Measurements from ENCODE around the gene PBX3. TPM values are rescaled to one million over a fixed set of nuclear protein-coding genes. Genes with fewer than 3 reads are reported as not detected.

The PBX3 gene
- total RNA-seq, 3 donors from 2014 or later (not counting 1 experiment from before 2014, with no cell fraction given), result 42.1 to 46.9 (median 44.6) TPM

DNA sequence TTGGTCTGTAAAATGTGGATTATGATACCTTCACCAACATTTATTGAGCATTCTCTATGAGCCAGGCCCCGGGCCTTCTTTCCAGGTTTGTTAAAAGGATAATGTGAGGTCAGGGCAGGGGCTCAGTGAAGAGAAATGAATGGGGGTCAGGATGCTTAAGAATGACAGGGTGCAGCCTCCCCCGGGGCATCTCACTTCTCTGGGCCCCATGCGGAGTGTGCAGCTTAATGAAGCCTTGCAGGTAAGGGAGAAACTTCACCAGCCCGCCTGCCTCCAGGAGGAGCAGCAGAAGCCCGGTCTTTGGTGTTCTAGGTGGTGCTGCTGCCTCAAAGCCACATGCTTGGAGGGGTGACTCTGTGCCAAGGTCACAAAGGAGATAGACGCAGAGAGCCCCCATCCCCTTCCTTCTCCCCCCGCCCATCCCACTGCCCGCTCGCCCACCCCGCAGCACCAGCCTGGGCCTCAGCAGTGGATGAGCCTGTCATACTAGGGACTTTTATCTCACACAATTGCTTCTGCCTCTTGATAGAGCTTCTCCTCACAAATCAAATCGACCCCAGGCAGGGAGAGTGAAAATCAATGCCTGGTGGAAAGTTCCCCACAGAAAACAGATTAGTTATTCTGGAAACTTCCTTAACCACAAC lies 244.8 kb downstream of the PBX3 start:
- DNase-seq (no peak), ATAC-seq (no peak)
- TF ChIP-seq, protein P1, sequence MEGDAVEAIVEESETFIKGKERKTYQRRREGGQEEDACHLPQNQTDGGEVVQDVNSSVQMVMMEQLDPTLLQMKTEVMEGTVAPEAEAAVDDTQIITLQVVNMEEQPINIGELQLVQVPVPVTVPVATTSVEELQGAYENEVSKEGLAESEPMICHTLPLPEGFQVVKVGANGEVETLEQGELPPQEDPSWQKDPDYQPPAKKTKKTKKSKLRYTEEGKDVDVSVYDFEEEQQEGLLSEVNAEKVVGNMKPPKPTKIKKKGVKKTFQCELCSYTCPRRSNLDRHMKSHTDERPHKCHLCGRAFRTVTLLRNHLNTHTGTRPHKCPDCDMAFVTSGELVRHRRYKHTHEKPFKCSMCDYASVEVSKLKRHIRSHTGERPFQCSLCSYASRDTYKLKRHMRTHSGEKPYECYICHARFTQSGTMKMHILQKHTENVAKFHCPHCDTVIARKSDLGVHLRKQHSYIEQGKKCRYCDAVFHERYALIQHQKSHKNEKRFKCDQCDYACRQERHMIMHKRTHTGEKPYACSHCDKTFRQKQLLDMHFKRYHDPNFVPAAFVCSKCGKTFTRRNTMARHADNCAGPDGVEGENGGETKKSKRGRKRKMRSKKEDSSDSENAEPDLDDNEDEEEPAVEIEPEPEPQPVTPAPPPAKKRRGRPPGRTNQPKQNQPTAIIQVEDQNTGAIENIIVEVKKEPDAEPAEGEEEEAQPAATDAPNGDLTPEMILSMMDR (IDR thresholded peaks at IDR 0.05), result no peak
- Mint-ChIP-seq H3K27me3 (ENCODE audit: low read depth in 2 of 2) (no peaks in the 10 kb centered on the region), H3K4me1 (no peaks in the 10 kb centered on the region), H3K27ac (no peak overlapping the region), H3K9me3 (no peaks in the 10 kb centered on the region), H3K4me3 (no peak overlapping the region), H3K36me3 (no peaks in the 10 kb centered on the region)
- Histone ChIP-seq H3K27me3 (ENCODE audit: control insufficient read depth, insufficient read depth, low read length) (no peaks in the 10 kb centered on the region), H3K27ac (ENCODE audit: low read length) (no peak overlapping the region), H3K4me3 (ENCODE audit: low read length) (no peak overlapping the region), H3K9me3 (ENCODE audit: control insufficient read depth, insufficient read depth, low read length) (no peaks in the 10 kb centered on the region), H3K36me3 (ENCODE audit: control insufficient read depth, insufficient read depth, low read length) (no peaks in the 10 kb centered on the region), H3K4me1 (ENCODE audit: control insufficient read depth, insufficient read depth, low read length) (no peaks in the 10 kb centered on the region)
- intact Hi-C loops (cut with micrococcal nuclease), result no loop called here
- 82% methylated on average over 11 of the region's 11 CpGs for WGBS (ENCODE audit: insufficient coverage)

DNA sequence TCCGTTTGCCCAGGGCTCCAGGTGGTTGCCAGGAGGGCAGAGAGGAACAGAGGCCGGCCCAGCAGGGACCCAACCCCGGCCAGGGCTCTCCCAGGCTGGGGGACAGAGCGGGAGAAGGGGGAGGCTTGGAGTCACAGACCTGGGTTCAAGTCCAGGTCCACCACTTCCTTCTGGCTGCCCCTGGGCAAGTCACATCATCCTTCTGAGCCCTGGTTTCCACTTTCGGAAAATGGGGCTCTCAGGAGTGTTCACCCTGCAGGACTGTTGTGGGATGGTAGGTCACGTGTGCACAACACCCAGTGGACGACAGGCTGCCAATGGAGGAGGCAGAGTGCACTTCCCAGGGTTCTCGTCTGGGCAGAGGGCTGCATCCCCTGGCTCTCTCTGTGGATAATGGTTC lies 245.4 kb downstream of the PBX3 start:
- Histone ChIP-seq H3K4me1 (ENCODE audit: control insufficient read depth, insufficient read depth, low read length) (no peaks in the 10 kb centered on the region), H3K27me3 (ENCODE audit: control insufficient read depth, insufficient read depth, low read length) (no peaks in the 10 kb centered on the region), H3K27ac (ENCODE audit: low read length) (no peak overlapping the region), H3K9me3 (ENCODE audit: control insufficient read depth, insufficient read depth, low read length) (no peaks in the 10 kb centered on the region), H3K4me3 (ENCODE audit: low read length) (no peak overlapping the region), H3K36me3 (ENCODE audit: control insufficient read depth, insufficient read depth, low read length) (no peaks in the 10 kb centered on the region)
- Mint-ChIP-seq H3K4me3 (no peak overlapping the region), H3K27me3 (ENCODE audit: low read depth in 2 of 2) (no peaks in the 10 kb centered on the region), H3K36me3 (no peaks in the 10 kb centered on the region), H3K4me1 (no peaks in the 10 kb centered on the region), H3K9me3 (no peaks in the 10 kb centered on the region), H3K27ac (no peak overlapping the region)
- ATAC-seq, result no peak
- WGBS (ENCODE audit: insufficient coverage), result 85% methylated on average over 8 of the region's 8 CpGs
- intact Hi-C loops (cut with micrococcal nuclease), result no loop called here
- TF ChIP-seq, protein P1 (IDR thresholded peaks at IDR 0.05), result no peak
- no peak for DNase-seq

- Mint-ChIP-seq H3K4me1 (no peaks in the 10 kb centered on the region), H3K4me3 (no peak overlapping the region), H3K9me3 (no peaks in the 10 kb centered on the region), H3K27ac (no peak overlapping the region), H3K36me3 (no peaks in the 10 kb centered on the region), H3K27me3 (ENCODE audit: low read depth in 2 of 2) (no peaks in the 10 kb centered on the region)
- intact Hi-C loops (cut with micrococcal nuclease), result no loop called here
- ATAC-seq, result no peak
- Histone ChIP-seq H3K36me3 (ENCODE audit: control insufficient read depth, insufficient read depth, low read length) (no peaks in the 10 kb centered on the region), H3K9me3 (ENCODE audit: control insufficient read depth, insufficient read depth, low read length) (no peaks in the 10 kb centered on the region), H3K4me1 (ENCODE audit: control insufficient read depth, insufficient read depth, low read length) (no peaks in the 10 kb centered on the region), H3K4me3 (ENCODE audit: low read length) (no peak overlapping the region), H3K27ac (ENCODE audit: low read length) (no peak overlapping the region), H3K27me3 (ENCODE audit: control insufficient read depth, insufficient read depth, low read length) (no peaks in the 10 kb centered on the region)
- TF ChIP-seq, protein P1 (IDR thresholded peaks at IDR 0.05), result no peak
- DNase-seq, result no peak
- WGBS (ENCODE audit: insufficient coverage), result 87% methylated on average over 15 of the region's 15 CpGs
Measured at GRCh38 chr9:125993466-125993865, 246.3 kb downstream of the PBX3 start.

Measured in natural killer cell (primary cell).